Body of pancreas (tissue), 4 donors: ENCODE results near the gene TBC1D16. TPM values are rescaled to one million over a fixed set of nuclear protein-coding genes. Genes with fewer than 3 reads are reported as not detected.

Source experiments
- ATAC-seq: fragments of 150-250 bp; one replicate; pipeline ENCODE4 v1.9.1; 2016
- DNase-seq, 4 donors: peaks; one replicate each; pipeline ENCODE4 v3.0.0-alpha.2; 2019
- H3K27ac ChIP-seq, 4 donors: fragments of 200-600 bp; sonication (generic); 1 replicate in 3 of 4; 2 replicates in 1 of 4; pipeline versions ENCODE4 v1.5.1 to v1.6.1; 2016 to 2019; ENCODE audit warnings: mild to moderate bottlenecking in 1 of 4, mixed read lengths in 1 of 4, moderate library complexity in 1 of 4
- H3K27me3 ChIP-seq, 2 donors: fragments of 200-600 bp; sonication (generic); one replicate each; pipeline ENCODE4 v1.6.0; 2016; ENCODE audit warnings: mild to moderate bottlenecking in 1 of 2
- H3K36me3 ChIP-seq, 2 donors: fragments of 200-600 bp; sonication (generic); replicated peaks in 1 of 2; 2 replicates each; pipeline ENCODE4 v1.5.1; 2016; ENCODE audit warnings: low read depth in 2 of 2; ENCODE audit not compliant: insufficient read depth in 1 of 2
- H3K4me1 ChIP-seq: fragments of 200-600 bp; sonication (generic); one replicate; pipeline ENCODE4 v1.6.0; 2016
- H3K4me3 ChIP-seq, 2 donors: fragments of 200-600 bp; sonication (generic); 1 replicate in 1 of 2; 2 replicates in 1 of 2; pipeline ENCODE4 v1.5.1; 2016 to 2019
- H3K9me3 ChIP-seq, 3 donors: fragments of 200-600 bp; sonication (generic); 1 replicate in 2 of 3; 2 replicates in 1 of 3; pipeline ENCODE4 v1.5.1; 2016
- CTCF ChIP-seq, 7 experiments: fragments of 450-650 bp in 4 of 7; fragments of 200-600 bp in 3 of 7; sonication (generic) in 3 of 7; IDR thresholded peaks; one replicate each; pipeline ENCODE4 v1.5.1; 2016 to 2019; ENCODE audit warnings: antibody characterized with exemption in 7 of 7
- POLR2A ChIP-seq, 3 donors: fragments of 450-650 bp; IDR thresholded peaks; one replicate each; pipeline ENCODE4 v1.6.1; 2016; ENCODE audit warnings: antibody characterized with exemption in 3 of 3, mild to moderate bottlenecking in 2 of 3
- WGBS, 2 donors: methylation state at CpG; one replicate each; pipeline ENCODE4 v1.1.5; 2017; 5-methylcytosine and 5-hydroxymethylcytosine counted together
- intact Hi-C: fragments of 100-400 bp; cut with DNase I; formaldehyde crosslinking; loops from one replicate; pipeline ENCODE4 v1.15.1; 2023
- total RNA-seq, 2 donors: library from RNA; depleted of rRNA; stranded (reverse); fragments of >200 nt; gene quantifications; one replicate each; pipeline ENCODE4 v1.1.0, GENCODE V29; 2016

Gene TBC1D16
- total RNA-seq: 10 to 100 TPM; 21.0 to 37.2 TPM

- Histone ChIP-seq H3K27me3 (no peaks in the 10 kb centered on the region), H3K4me3 (peak within 1 kb of the TSS; percentile 62 to 93), H3K27ac (peak within 1 kb of the TSS; percentile 86 to 97 (median 94)), H3K4me1 (peaks cover 35% of the 10 kb centered on the region), H3K36me3 (no peaks in the 10 kb centered on the region), H3K9me3 (no peaks in the 10 kb centered on the region)
- WGBS, 2 donors: 0% methylated on average over 8 of the region's 46 CpGs; no CpG with 5 or more reads in 1 of the 2 donors
- ATAC-seq (no peak), DNase-seq (no peak)
- TF ChIP-seq CTCF (IDR thresholded peaks at IDR 0.05) (no peak), POLR2A (IDR thresholded peaks at IDR 0.05) (no peak)
- intact Hi-C loops: no loop called here
Measured at GRCh38 chr17:80035687-80035936, at the start of gene TBC1D16. Gene TBC1D16, minus strand, starts transcription at chr17:80035872. Its CDS starts 22,325 bp downstream, at chr17:80013547.

- no peaks in the 10 kb centered on the region for H3K36me3 ChIP-seq
- H3K9me3 ChIP-seq: no peaks in the 10 kb centered on the region
- no peaks in the 10 kb centered on the region for H3K27me3 ChIP-seq
- DNase-seq (no peak), ATAC-seq (no peak)
- TF ChIP-seq POLR2A (IDR thresholded peaks at IDR 0.05) (no peak), CTCF (IDR thresholded peaks at IDR 0.05) (no peak)
- H3K4me3 ChIP-seq: no peak overlapping the region
- H3K4me1 ChIP-seq: peaks cover 6% of the 10 kb centered on the region
- WGBS, 2 donors: 88% methylated on average over 15 of the region's 15 CpGs; no CpG with 5 or more reads in 1 of the 2 donors
- intact Hi-C loops: no loop called here
- no peak overlapping the region for H3K27ac ChIP-seq
Measured at GRCh38 chr17:80084773-80085172, 49.1 kb upstream of the TBC1D16 start.

- intact Hi-C loops: no loop called here
- Histone ChIP-seq H3K9me3 (no peaks in the 10 kb centered on the region), H3K36me3 (no peaks in the 10 kb centered on the region), H3K4me3 (no peak overlapping the region), H3K27ac (no peak overlapping the region), H3K27me3 (no peaks in the 10 kb centered on the region), H3K4me1 (peaks cover 6% of the 10 kb centered on the region)
- ATAC-seq: no peak
- WGBS, 2 donors: 56 to 57% methylated on average over 11 to 13 of the region's 13 CpGs
- no peak for DNase-seq
- TF ChIP-seq CTCF (IDR thresholded peaks at IDR 0.05): no peak
- TF ChIP-seq POLR2A (IDR thresholded peaks at IDR 0.05): no peak
Measured at GRCh38 chr17:80083136-80083661, 47.5 kb upstream of the TBC1D16 start.

- DNase-seq (peak; percentile 72 to 81 (median 78)), ATAC-seq (peak; percentile 78)
- WGBS, 2 donors: 25 to 35% methylated on average over 9 to 20 of the region's 20 CpGs
- Histone ChIP-seq H3K4me1 (peaks cover 6% of the 10 kb centered on the region), H3K4me3 (no peak overlapping the region), H3K9me3 (no peaks in the 10 kb centered on the region), H3K27ac (no peak overlapping the region), H3K27me3 (no peaks in the 10 kb centered on the region), H3K36me3 (no peaks in the 10 kb centered on the region)
- intact Hi-C loops: no loop called here
- TF ChIP-seq POLR2A (IDR thresholded peaks at IDR 0.05) (no peak), CTCF (IDR thresholded peaks at IDR 0.05) (peak; percentile 66 to 83 (median 71))
Measured at GRCh38 chr17:80082403-80083135, 46.9 kb upstream of the TBC1D16 start.

- no peak overlapping the region for H3K27ac ChIP-seq
- no peaks in the 10 kb centered on the region for H3K27me3 ChIP-seq
- H3K9me3 ChIP-seq: no peaks in the 10 kb centered on the region
- DNase-seq (no peak), ATAC-seq (no peak)
- H3K4me3 ChIP-seq: no peak overlapping the region
- intact Hi-C loops: no loop called here
- no peaks in the 10 kb centered on the region for H3K36me3 ChIP-seq
- TF ChIP-seq POLR2A (IDR thresholded peaks at IDR 0.05) (no peak), CTCF (IDR thresholded peaks at IDR 0.05) (no peak)
- 89 to 97% methylated on average over 4 to 12 of the region's 14 CpGs for WGBS, 2 donors
- peaks cover 6% of the 10 kb centered on the region for H3K4me1 ChIP-seq
Measured at GRCh38 chr17:80081596-80081995, 45.9 kb upstream of the TBC1D16 start.
